ENCODE results near the gene NXPE2.

NXPE2 gene

DNA sequence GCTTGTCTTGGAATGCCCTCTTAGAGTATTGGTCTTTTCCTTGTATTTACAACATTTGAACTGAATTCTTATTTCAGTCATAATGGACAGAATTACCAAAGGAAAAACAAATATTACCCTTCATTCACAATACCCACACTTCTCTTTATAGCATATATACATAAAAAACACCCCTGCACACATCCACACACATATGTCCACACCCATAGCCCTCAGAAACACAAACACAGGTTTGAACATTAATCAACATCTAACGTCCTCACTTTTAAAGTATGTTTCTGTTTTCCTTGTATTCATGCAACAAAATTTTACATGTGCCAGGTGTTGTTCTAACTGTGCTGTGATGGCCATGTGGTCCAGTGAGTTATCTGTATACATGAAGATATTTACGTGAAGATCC is 11.6 kb upstream of the NXPE2 start:
- DNase-seq (ENCODE audit: extremely low read depth, low read depth), result no peak
- H3K4me3 ChIP-seq (replicated peaks; ENCODE audit: low read depth, low read length), result no peak overlapping the region
- TF ChIP-seq, protein P1, sequence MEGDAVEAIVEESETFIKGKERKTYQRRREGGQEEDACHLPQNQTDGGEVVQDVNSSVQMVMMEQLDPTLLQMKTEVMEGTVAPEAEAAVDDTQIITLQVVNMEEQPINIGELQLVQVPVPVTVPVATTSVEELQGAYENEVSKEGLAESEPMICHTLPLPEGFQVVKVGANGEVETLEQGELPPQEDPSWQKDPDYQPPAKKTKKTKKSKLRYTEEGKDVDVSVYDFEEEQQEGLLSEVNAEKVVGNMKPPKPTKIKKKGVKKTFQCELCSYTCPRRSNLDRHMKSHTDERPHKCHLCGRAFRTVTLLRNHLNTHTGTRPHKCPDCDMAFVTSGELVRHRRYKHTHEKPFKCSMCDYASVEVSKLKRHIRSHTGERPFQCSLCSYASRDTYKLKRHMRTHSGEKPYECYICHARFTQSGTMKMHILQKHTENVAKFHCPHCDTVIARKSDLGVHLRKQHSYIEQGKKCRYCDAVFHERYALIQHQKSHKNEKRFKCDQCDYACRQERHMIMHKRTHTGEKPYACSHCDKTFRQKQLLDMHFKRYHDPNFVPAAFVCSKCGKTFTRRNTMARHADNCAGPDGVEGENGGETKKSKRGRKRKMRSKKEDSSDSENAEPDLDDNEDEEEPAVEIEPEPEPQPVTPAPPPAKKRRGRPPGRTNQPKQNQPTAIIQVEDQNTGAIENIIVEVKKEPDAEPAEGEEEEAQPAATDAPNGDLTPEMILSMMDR (IDR thresholded peaks at IDR 0.05; ENCODE audit: low read depth, low read length, missing control alignments), result no peak

GRCh38 chr11:114668109-114668508 is 10.2 kb upstream of the NXPE2 start:
- DNase-seq (ENCODE audit: extremely low read depth, low read depth), result no peak
- TF ChIP-seq, protein P1 (IDR thresholded peaks at IDR 0.05; ENCODE audit: low read depth, low read length, missing control alignments), result no peak
- no peak overlapping the region for H3K4me3 ChIP-seq (replicated peaks; ENCODE audit: low read depth, low read length)

- TF ChIP-seq, protein P1 (IDR thresholded peaks at IDR 0.05; ENCODE audit: low read depth, low read length, missing control alignments), result no peak
- DNase-seq (ENCODE audit: extremely low read depth, low read depth), result no peak
- no peak overlapping the region for H3K4me3 ChIP-seq (replicated peaks; ENCODE audit: low read depth, low read length)
Observed at GRCh38 chr11:114673661-114674060, 4.7 kb upstream of the NXPE2 start.

- TF ChIP-seq, protein P1 (IDR thresholded peaks at IDR 0.05; ENCODE audit: low read depth, low read length, missing control alignments), result no peak
- no peak for DNase-seq (ENCODE audit: extremely low read depth, low read depth)
- H3K4me3 ChIP-seq (replicated peaks; ENCODE audit: low read depth, low read length), result no peak overlapping the region
Observed at GRCh38 chr11:114679505-114679904, 1.2 kb downstream of the NXPE2 start.

- TF ChIP-seq, protein P1 (IDR thresholded peaks at IDR 0.05; ENCODE audit: low read depth, low read length, missing control alignments), result no peak
- no peak for DNase-seq (ENCODE audit: extremely low read depth, low read depth)
- H3K4me3 ChIP-seq (replicated peaks; ENCODE audit: low read depth, low read length), result no peak overlapping the region
Observed at GRCh38 chr11:114683007-114683406, 4.7 kb downstream of the NXPE2 start.

DNA sequence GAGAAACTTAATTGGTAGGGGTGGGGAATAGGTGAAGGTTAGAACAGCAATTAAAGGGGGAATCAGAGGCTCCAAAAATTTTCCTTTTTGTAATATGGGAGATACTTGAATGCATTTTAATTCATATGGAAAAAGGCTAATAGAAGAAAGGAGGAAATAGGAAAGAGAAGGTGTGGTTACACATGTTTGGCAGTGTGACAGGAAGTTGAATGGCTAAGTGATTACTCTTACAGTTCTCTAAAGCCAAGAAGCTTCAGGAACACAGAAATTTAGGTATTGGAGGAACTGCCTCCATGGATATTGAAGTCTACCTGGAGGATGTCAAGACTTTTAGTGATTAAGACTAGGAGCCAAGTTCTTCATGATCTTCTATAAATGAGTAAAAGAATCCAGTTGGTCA is 6.3 kb downstream of the NXPE2 start:
- TF ChIP-seq, protein P1 (IDR thresholded peaks at IDR 0.05; ENCODE audit: low read depth, low read length, missing control alignments), result no peak
- no peak overlapping the region for H3K4me3 ChIP-seq (replicated peaks; ENCODE audit: low read depth, low read length)
- DNase-seq (ENCODE audit: extremely low read depth, low read depth), result no peak

DNA sequence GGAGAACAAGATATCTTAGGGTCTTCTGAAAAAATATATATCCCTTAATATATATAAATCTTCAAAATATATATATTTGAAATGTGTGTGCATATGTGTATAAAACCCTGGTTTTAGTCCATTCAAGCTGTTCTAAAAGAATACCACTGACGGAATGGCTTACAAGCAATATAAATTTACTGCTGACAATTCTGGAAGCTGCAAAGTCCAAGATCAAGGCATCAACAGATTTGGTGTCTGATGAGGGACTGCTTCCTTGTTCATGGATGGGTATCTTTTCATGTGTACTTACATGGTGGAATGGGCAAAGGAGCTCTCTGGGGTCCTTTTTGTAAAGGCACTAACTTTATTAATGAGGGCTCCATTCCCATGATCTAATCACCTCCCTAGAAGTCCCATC is 6.8 kb downstream of the NXPE2 start:
- TF ChIP-seq, protein P1 (IDR thresholded peaks at IDR 0.05; ENCODE audit: low read depth, low read length, missing control alignments), result no peak
- no peak for DNase-seq (ENCODE audit: extremely low read depth, low read depth)

More for the DNA sequence above, 6.8 kb downstream of the NXPE2 start:
- H3K4me3 ChIP-seq (replicated peaks; ENCODE audit: low read depth, low read length), result no peak overlapping the region
